GM08714 (cell line): ENCODE measurements around the gene CLASRP.
A peak's percentile ranks its signal among the peaks of the same experiment; 100 is the strongest.

Source experiments
- H3K4me3 ChIP-seq: fragments of 200-500 bp; sonication (Bioruptor generic); 2 replicates; pipeline ENCODE4 v1.5.1; 2014; ENCODE audit warnings: mild to moderate bottlenecking, low read length, inconsistent platforms
- ZNF274 ChIP-seq: IDR thresholded peaks from 2 replicates; pipeline ENCODE4 v1.6.1; 2012; ENCODE audit warnings: mild to moderate bottlenecking, low read depth, low read length

CLASRP gene

DNA sequence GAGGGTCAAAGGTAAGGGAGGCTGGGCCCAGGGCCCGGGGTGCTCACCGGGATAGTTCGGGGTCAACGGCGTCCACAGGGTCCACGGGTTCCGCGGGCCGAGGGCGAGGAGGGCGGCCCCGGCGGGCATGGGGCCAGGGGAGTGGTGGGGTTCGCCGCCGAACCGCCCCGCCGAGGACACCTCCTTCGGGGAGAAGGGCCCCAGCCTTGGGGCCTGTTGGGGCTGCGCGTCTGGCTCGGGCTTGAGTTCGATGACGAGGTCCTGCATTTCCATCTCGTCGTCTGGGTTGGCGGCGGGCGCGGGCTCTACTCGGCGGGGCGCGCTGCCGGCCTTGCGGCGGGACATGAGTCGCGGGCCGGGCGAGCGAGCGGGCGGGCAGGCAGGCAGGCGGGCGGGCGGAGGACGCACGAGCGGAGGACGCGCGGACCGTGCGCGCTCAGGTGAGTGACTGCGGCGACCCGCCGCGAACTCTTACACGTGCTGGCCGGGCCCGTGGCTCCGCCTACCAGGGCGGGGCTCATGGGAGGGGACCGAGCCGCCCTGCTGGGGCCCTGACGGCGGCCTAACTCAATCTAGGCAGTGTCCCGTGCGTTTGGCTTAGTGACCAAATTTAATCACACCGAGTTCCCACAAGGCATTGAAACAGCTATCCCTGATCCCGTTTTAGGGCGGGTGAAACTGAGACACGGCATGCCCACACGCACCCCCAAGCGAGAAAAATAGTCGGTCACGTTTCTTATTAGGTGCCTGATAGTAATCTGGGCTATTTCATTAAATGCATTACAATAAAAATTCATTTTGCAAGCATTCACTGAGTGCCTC, 37.4 kb downstream of the CLASRP start, which contains the start of gene ZNF296:
Gene ZNF296 (minus strand): TSS at position 450 of the 822 bp plus-strand sequence. CDS start 105 bp downstream, at position 345.
- TF ChIP-seq ZNF274 = no peak

DNA sequence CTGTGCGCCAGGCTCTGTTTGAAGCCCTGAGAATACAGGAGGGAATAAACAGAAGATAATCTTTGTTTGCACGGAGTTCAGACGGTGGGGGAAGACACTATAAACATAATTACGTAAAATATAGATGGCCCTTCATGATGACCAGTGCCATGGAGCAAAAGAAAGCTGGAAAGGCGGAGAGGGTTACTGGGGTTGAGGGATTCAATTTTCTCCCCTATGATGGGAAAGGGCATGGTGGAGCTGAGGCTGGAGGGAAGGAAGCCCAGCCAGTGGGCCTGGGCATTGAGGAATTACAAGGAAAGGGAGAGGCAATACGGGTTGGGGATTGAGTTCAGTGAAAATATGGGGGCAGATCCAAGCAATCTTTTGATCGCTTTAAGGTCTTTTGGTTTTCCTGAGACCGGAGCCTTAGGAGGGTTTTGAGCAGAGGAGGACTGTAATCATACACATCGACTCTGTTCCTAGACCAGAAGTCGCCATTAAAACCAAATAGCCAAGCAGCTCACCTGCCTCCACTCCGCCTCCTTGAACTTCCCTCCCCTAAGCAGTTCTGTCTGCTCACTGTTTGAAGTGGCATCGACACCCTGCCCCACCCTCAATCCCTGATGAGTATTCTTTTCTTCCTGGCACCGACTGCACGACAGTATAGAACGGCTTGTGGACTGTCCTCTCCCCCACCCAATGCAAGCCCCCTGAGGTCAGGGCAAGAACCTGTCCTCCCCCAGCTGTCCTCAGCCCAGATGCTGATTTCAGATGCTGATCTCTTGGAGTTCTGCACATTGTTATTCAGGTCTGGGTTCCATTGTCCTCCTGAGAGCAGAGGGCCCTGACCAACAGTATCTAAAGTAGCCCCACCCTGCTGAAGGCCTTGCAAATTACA, 38.2 kb downstream of the CLASRP start:
- peak overlapping the region; percentile 79; the same call in 1 of the 2 replicates for H3K4me3 ChIP-seq

More for the DNA sequence above, 37.4 kb downstream of the CLASRP start, which contains the start of gene ZNF296:
- H3K4me3 ChIP-seq = peak within 1 kb of the TSS; percentile 79

DNA sequence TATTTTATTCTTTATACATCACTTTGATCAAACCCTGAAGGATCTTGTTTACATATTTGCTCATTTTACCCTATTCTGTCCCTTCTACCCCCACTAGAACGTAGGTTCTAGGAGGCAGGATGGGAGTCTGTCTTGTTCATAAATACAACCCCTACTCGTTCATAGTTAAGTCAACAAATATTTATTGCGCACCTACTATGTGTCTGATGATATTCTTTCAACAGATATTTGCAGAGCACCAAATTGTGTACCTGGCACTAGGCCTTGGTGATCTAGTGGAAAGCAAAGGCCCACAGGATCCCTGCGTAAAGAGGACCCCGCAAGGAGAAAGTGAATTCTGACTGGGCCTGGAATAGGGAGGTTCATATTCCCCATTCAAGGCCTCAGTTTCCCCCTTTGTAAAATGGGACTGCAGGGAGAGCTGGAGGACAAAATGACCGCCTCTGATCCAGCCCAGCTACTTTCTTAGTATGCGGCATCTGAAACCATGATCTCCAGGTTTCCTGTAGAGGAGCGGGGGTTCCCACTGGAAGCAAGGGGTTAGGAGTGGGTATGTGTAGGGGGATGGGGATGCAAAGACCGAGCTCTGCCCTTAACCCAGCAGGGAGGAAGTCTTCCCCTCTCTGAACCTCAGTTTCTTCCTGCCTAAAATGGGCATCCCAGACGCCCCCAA, 39.7 kb downstream of the CLASRP start:
- no peak for TF ChIP-seq ZNF274

More for the DNA sequence above, 38.2 kb downstream of the CLASRP start:
- no peak for TF ChIP-seq ZNF274

DNA sequence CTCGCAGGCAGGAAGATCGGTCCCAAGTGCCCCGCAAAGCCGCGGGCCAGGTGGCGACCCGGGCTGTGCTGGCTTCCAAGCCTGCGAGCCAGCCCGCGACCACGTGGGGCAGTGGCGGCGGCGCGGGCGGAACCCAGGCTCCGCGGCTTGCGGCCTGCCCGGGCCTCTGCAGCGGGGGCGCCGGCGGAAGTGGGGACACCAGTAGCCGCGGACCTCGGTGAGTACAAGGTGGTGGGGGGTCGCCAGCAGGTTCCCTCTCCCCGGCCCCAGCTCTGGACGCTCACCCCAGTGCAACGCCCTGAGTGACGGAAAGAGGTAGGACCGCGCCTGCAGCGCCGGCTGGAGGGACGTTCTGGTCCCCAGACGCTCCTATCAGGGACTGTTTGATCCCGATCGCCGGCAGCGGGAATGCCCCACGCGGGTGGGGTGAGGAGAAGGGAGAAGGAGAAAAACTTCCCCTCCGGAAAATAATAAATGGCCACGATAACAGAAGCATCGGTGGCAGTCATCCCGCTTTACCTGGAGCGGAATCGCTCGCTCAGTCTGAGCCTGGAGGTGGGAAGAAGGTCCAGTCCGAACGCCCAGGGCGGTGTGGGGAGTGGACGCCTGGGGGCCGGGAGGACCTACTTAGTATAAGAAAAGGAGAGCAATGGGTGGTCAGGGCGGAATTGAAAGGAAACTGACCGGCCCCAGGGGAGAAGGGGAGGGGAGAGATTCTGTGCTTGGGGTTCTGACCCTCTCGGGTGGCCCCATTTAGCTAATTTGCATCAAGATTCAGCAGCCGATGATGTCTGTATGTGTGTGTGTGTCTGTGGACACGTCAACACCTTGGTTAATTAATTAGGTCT, 40.4 kb downstream of the CLASRP start, which contains the start of gene GEMIN7:
Gene GEMIN7 (plus strand): TSS at position 198 of the 848 bp plus-strand sequence. CDS start 10,855 bp downstream, outside the sequence.
- peak within 1 kb of the TSS; percentile 92 for H3K4me3 ChIP-seq
- TF ChIP-seq ZNF274 = no peak

More for the DNA sequence above, 39.7 kb downstream of the CLASRP start:
- peak overlapping the region; percentile 92; the same call in 1 of the 2 replicates for H3K4me3 ChIP-seq

DNA sequence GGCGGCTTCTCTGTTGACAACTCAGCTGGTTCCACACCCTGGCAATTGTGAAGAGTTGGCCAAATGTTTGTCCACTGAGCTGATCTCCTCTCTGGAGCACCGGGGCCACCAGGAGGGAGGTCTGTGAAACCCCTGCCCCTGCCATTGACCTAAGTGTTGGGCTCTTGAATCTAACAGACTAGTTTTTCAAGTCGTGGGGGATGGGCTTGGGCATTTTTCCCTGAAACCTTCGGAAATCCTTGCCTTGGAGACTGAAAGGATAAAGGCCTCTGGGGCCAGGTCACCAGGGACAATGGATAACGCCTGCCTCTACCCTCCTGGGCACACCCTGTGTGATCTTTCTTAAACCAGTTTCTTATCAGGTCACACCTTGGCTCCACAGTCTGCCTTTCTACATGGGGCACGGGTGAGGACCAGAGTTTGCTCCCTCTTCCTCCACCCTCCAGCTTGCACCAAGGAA, 41.1 kb downstream of the CLASRP start:
- TF ChIP-seq ZNF274 = no peak
- peak overlapping the region; percentile 92 for H3K4me3 ChIP-seq

DNA sequence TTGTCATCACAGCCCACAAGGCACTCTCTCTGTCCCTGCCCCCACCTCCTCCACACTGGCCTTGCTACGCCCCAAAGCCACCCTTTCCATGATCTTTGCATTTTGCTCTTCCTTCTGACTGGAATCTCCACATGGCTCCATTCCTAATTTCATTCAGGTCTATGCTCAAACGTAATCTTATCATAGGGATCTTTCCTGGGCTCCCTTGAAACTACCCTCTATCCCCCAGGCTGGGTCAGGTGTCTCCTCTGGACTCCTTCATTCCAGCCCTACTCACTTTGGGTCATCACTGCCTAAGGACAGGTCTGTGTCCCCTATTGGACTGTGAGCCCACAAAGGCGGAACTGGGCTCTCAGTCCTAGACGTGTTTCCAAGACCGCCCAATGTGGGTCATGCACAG, 43.3 kb downstream of the CLASRP start:
- H3K4me3 ChIP-seq = no peak overlapping the region
- TF ChIP-seq ZNF274 = no peak

DNA sequence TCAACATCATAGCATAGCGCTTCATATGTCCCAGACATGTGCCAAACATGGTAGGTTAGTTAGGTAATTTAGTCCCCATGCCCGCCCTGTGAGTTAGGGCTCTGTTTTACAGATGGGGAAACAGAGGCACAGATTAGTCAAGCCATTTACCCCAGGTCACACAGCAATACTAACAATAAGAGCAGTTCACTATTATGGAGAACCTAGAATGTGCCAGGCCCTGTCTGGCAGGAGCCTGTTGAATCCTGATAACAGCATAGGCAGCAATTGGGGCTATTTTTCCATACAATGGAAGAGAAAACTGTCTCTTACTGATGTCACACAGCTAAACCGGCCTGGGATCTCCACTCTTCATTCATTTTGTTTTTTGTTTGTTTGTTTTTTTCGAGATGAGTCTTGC, 47.6 kb downstream of the CLASRP start:
- H3K4me3 ChIP-seq = no peak overlapping the region
- TF ChIP-seq ZNF274 = no peak

DNA sequence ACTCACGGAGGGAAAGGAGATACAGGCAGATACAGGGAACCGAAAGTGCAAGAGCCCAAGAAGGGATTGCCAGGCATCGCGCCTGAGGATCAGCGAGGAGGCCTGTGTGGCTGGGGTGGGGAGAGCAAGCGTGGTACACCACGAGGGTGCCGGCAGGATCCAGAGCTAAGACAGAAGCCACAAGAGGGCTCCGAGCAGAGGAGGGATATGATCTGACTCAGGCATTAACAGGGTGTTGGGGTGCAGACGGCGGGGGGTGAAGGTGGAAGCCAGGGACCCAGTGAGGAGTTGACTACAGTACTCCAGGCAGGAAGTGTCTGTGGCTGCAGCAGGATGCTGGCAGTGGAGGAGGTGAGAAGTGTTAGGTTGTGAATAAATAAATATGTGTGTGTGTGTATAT, 48.7 kb downstream of the CLASRP start:
- no peak for TF ChIP-seq ZNF274
- H3K4me3 ChIP-seq = no peak overlapping the region

DNA sequence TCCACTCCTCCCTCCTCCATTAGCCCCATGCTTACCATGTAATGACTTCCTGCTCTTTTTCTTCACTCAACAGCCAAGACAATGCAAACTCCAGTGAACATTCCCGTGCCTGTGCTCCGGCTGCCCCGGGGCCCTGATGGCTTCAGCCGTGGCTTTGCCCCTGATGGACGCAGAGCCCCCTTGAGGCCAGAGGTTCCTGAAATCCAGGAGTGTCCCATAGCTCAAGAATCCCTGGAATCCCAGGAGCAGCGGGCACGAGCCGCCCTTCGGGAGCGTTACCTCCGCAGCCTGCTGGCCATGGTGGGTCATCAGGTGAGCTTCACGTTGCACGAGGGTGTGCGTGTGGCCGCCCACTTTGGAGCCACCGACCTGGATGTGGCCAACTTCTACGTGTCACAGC, 51.2 kb downstream of the CLASRP start:
- no peak for TF ChIP-seq ZNF274
- no peak overlapping the region for H3K4me3 ChIP-seq

DNA sequence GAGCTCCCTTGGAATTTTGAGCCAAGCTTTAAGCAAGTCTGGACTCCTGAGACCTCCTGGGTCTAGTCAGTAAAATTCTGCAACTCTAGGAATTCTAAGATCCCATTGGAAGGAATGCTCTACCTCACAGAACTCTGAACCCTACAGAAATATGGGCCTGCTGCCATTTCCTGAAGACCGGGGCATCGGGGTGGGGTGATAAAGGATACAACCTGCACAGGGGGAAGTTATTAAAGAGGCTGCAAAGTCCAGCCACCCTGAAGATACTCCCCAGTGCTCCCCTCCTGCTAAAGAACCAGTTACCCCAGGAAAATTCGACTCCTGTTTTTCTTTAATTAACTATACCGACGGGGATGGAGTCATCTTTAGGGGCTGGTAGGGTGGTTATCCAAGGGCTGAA, 51.8 kb downstream of the CLASRP start:
- TF ChIP-seq ZNF274 = no peak
- H3K4me3 ChIP-seq = no peak overlapping the region

DNA sequence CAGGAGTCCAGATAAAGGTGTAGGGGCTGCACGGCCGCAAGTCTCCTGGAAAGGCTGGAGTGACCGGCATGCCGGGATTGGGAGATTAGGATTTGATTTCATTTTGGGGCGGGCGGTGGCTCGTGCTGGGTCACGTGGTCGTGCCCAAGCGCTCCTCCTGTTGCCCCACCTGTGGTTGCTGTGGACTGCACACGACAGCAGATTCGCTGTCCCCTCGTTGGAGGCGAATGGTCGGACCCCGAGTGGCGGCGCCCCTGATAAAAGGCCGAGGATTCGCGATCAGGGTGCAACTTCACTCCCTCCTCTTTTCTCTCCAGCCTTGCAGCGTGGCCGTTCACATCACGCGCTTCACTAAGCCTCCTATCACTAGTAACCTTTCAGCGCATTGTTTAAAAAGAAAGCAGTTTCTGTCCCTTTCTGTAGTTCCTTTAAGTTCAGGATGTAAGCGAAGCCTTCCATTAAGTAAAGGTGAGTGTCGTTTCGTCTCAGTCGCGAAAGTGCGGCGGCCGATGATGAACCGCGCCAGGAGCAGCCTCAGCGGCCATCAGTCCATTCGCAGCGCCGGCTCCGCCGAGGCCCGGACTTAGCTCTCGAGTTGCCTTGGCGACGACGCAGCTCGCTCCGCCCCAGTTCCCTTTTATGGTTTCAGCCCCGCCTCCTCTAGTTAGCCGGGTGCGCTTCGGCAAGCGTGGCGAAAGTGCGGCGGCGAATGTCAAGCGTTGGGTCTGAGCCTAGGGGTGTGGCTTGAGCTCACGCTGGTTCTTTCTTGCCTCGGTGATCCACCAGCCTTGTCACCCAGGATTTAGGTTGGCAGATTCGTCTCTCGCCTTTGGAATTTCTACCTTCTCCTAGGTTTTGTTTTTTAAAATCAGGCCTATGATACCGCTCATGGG, 52.4 kb downstream of the CLASRP start:
- H3K4me3 ChIP-seq = peak overlapping the region; percentile 91
- no peak for TF ChIP-seq ZNF274
